GM19240 (cell line): ENCODE results near the gene PDLIM5.
A peak's percentile ranks its signal among the peaks of the same experiment; 100 is the strongest.
"Not testable (repeated sequence)": the region's sequence is repeated elsewhere in the genome, so short reads cannot be mapped to it uniquely, and the experiment has no call there.

ENCODE experiments used
- DNase-seq: peaks from one replicate; pipeline ENCODE4 v3.0.0; 2011; ENCODE audit warnings: low spot score; ENCODE audit not compliant: insufficient read length

PDLIM5 gene

DNA sequence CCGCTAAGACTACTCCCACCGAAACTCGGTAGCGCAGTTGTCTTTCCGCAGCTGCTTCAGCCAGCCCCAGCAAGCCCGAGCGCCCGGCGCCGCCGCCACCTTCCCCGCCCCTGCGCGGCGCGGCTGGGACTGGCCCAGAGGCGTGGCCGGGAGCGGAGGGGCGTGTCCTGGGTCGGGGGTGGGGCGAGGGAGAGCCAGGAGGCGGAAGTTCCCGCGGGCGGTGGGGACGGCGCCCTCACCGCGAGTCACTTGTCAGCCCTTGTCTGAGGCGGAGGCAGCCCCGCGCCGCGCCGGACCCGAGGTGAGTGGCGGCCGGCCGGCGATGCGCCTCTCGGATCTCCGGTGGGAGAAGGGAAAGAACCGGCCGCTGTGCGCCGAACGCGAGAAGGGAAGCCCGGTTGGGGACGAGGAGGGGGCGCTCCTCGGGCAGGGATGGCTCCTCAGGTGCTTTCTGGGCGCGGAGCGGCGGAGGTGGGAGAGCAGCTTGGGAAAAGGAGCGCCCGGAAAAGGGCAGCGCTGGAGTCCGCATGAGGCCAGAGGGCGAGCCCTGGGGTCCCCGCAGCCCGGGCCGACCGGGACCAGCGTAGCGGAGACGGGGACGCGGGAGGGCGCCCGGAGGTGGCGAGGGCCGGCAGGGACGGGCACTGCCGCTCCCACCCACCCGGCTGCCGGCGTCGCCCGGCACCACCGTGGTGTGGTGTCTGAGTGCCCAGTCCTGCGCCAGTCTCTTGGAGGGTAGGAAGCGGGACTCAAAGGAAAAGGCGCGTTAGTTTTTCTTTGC, at the start of gene PDLIM5:
Gene PDLIM5, plus strand, starts transcription at position 248 of the 781 bp plus-strand sequence. CDS start 3,347 bp downstream, outside the sequence.
- peak; percentile 69 for DNase-seq

DNA sequence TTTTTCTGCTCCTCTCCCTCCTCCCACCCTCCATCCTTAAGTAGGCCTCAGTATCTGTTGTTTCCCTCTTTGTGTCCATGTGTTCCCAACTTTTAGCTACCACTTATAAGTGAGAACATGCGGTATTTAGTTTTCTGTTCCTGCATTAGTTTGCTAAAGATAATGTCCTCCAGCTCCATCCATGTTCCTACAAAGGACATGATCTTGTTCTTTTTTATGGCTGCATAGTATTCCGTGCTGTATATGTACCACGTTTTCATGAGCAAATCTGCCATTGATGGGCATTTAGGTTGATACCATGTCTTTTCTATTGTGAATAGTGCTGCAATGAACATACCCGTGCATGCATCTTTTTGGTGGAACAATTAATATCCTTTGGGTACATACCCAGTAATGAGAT, 49.3 kb upstream of the PDLIM5 start:
- not testable (repeated sequence) for DNase-seq

GRCh38 chr4:94403751-94404150, 48.0 kb upstream of the PDLIM5 start:
- DNase-seq = no peak

DNA sequence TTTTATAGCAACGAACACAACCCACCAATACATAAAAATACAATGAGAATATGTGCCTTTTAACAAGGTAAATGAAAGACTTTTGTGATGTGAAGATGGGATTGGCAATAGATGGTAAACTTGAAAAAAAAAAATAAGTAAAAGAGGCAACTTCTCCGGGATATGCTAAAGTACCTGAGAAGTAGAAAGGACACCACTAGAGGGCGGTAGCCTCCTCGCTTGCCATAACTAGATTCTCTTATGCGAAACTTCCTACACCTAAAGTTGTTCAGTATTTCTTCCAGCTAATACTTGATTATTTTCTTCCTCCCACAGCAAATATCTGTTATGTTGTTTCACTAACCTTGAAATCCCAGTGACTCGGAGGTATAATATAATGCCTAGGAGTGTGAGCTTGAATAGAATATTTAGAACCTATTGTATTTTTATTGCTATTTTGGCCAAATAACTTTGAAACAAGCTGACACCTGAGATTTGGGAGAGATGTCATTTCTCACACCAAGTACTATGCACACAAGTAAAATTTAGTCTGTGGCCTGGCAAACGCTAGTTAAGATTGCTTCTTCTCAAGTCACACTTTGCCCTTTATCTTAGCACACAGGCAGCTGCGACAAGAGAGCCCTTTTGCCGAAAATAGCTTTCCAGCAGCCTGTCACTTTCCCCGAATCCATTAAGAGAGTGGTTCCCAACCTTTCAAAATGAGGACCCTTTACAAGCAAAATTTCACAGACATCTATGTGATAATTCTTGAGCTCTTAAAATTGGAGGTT, 44.9 kb upstream of the PDLIM5 start:
- DNase-seq = peak; percentile 14

DNA sequence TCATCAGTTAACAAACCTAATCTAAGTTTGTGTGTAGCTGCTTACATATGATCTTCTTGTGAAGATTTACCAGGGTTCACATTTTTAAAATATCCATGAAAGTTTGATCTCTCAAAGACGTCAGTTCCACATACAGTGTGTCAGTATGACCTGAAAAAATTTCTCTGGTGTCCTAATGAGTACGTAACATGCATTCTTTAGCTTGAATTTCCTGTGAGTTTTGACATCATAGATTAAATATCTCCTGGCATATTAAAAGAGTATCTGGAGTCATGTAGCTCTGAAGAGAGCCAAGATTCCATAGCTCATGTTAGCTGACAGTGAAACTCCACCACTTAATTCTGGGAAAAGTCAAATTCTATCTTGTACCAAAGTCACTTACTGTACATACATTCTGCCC, 43.9 kb upstream of the PDLIM5 start:
- DNase-seq = no peak

- DNase-seq = no peak
Observed at GRCh38 chr4:94408549-94409374, 43.0 kb upstream of the PDLIM5 start.

GRCh38 chr4:94409375-94409679, 42.4 kb upstream of the PDLIM5 start:
- no peak for DNase-seq

DNA sequence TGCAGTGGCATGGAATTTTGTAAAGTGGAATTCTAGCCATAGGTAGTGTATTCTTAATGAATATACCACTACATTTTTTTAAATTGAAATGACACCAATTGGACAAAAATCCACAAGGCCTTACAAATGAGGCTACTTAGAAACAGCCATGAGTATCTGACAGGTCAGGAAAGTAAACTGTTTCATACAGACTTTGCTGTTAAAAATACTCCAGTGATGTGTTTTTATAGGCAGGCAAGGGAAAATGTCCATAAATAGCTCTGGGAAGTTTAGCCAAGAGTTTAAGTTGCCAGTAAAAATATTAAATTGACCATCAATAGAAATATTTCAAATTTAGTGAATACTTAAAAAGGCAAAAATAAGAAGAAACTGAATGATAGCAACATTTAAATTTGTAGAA, 41.8 kb upstream of the PDLIM5 start:
- no peak for DNase-seq

DNA sequence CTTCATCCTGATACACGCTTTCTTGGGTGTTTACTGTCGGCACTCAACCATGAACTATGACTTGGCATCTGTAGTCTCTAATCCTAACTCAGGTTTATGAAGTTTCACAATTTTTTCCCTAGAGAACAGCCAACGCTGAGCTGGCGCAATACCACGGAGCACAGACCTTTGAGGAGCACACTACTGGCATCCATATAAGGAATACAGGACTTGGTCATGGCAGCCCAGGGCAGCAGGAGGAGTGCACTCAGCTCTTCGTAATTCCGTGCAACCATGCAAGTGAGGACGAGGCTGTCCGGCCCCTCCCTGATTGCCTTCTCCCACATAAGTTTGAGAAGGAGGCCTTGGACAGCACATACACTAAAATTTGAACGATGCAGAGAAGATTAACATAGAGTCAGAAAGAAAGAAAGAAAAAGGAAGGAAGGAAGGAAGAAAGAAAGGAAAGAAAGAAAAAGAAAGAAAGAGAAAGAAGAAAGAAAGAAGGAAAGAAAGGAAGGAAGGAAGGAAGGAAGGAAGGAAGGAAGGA, 41.0 kb upstream of the PDLIM5 start:
- DNase-seq = no peak

DNA sequence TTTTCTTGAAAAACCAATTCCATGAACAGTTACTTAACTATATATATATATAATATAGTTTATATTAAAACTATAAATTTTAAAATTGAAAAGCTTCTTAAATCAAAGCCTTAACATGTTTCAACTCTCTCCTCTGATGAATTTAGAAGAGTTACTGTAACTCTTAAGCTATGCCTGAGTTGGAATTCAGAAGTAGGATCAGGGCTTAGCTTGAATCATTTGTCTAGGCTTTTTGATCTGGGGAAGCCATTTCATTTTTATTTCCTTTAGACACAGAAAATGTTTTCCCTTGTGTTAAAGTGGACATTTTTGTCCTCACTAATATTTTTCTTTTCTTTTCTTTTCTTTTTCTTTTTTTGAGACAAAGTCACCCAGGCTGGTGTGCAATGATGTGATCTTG, 40.4 kb upstream of the PDLIM5 start:
- DNase-seq = no peak

DNA sequence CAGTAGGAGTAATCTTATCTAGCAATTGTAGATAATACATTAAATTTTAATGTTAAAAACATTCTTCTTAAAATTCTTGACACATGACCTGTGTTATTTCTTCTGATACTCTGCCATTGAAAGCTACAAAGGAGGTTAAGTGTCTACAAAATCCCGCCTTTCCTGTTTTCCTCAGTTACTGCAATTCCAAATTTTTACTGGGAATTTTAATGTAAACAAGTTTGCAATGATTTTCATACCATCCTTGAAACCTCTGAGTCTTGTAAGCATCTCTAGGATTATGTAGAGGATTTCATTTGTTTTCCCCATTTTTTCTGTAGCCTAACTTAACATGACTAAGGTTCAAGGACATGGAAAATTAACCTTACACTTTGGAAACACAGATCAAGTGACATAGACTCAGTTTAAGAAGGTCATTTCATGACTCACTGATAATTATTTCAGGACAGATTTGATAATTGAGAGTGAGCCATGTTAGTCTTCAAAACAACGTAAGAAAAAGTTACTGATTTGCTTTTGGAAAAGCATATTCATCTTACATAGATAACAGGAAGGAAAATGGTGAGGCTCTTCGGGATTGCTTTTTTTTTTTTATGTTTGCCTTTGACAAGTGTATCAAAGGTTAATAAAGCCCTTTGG, 39.6 kb upstream of the PDLIM5 start:
- DNase-seq = no peak

- DNase-seq = no peak
Observed at GRCh38 chr4:94412658-94413038, 39.1 kb upstream of the PDLIM5 start.

DNA sequence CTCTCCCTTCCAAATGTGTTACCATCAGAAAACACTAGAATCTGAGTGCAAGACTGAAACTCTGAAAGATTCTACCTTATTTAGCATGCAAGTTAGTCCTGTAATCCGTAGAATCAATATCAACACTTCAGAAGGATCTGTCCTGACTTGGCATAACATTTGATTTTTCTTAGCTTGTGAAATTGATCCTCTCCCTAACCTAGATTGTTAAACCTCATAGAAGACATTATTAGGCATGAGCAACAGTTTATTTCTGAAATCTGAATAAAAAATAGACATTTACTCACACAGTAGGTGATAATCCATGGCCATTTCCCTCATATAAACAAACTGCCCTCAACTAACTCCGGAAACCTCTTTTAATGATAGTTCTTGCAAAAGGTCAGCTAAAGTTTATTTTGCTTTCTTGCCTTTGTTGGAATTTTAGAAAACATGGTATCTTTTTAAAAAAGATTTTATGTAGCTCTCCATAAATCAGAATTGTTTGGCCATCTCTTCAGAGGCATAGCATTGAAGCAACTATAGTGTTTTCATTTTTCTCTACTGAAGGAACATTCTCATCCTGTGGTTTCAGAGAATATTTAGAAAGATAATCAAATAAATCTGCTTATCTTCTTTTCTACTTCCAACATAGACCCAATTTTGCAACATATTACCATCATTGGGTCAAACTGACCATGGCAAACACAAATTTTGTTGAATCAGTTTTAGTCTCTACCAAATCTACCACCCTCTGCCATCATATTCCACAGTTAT, 38.5 kb upstream of the PDLIM5 start:
- DNase-seq = no peak

DNA sequence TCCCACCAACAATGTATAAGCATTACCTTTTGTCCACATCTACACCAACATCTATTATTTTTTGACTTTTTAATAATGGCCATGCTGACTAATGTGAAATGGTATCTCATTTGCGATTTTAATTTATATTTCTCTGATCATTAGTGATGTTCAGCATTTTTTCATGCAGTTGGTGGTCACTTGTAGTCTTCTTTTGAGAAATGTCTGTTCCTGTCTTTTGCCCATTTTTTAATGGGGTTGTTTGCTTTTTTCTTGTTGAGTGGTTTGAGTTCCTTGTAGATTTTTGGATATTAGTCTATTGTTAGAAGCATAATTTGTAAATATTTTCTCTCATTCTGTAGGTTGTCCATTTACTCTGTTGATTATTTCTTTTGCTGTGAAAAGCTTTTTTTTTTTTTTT, 36.8 kb upstream of the PDLIM5 start:
- DNase-seq = no peak

DNA sequence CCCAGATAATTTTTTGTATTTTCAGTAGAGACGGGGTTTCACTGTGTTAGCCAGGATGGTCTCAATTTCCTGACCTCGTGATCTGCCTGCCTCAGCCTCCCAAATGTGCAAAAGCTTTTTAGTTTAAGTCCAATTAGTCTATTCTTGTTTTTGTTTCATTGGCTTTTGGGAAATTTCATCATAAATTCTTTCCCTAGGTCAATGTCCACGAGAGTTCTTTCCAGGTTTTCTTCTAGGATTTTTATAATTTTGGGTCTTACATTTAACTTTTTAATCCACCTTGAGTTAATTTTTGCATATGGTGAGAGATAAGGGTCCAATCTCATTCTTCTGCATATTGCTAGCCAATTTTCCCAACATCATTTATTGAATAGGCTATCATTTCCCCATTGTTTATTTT, 36.3 kb upstream of the PDLIM5 start:
- no peak for DNase-seq

- no peak for DNase-seq
Observed at GRCh38 chr4:94416335-94416734, 35.4 kb upstream of the PDLIM5 start.

DNA sequence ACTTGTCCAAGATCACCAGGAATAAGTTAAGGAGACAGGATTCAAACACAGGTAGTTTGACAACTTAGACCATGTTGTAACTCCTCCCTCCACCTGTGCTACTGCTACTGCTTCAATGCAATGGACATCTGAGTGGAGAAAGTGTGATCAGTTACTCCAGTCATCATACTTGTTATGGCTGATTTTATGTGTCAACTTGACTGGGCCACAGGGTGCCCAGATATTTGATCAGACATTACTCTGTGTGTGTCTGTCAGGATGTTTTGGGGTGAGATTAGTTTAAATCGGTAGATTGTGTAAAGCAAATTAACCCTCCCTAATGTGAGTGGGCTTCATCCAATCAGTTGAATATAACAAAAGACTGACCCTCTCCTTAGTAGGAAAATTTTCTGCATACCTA, 34.8 kb upstream of the PDLIM5 start:
- no peak for DNase-seq

GRCh38 chr4:94419549-94419948, 32.2 kb upstream of the PDLIM5 start:
- no peak for DNase-seq

- no peak for DNase-seq
Observed at GRCh38 chr4:94419956-94420355, 31.8 kb upstream of the PDLIM5 start.

DNA sequence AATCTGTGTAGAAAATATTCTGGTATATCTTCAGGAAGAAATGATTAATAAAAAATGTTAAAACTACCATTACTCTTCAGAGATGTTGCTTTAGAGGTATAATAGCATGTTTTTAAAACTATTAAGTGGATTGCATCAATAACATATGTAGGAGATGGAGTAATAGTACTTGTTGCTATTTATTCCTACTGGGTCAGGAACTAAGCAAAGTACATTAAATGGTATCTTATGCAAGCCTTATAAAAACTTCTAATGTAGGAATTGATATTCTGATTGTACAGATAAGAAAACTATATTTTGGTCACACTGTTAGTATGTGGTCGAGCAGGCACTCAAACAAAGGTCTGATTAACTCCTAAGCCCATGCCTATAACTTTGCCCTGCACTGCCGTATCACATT, 31.4 kb upstream of the PDLIM5 start:
- no peak for DNase-seq

- no peak for DNase-seq
Observed at GRCh38 chr4:94426783-94427182, 25.0 kb upstream of the PDLIM5 start.
